Stimulated activated CD4-positive, alpha-beta T cell treated with anti-CD3 and anti-CD28 coated beads, Interleukin-1b, Interleukin-23, amount 100 ng/mL, for 1 hour (primary cell): ENCODE measurements around the gene FOXN4.

Experiments
- DNase-seq, 2 donors: peaks; one replicate each; pipeline ENCODE4 v3.0.0-alpha.2; 2020; ENCODE audit warnings: low read depth in 2 of 2

FOXN4 gene

DNA sequence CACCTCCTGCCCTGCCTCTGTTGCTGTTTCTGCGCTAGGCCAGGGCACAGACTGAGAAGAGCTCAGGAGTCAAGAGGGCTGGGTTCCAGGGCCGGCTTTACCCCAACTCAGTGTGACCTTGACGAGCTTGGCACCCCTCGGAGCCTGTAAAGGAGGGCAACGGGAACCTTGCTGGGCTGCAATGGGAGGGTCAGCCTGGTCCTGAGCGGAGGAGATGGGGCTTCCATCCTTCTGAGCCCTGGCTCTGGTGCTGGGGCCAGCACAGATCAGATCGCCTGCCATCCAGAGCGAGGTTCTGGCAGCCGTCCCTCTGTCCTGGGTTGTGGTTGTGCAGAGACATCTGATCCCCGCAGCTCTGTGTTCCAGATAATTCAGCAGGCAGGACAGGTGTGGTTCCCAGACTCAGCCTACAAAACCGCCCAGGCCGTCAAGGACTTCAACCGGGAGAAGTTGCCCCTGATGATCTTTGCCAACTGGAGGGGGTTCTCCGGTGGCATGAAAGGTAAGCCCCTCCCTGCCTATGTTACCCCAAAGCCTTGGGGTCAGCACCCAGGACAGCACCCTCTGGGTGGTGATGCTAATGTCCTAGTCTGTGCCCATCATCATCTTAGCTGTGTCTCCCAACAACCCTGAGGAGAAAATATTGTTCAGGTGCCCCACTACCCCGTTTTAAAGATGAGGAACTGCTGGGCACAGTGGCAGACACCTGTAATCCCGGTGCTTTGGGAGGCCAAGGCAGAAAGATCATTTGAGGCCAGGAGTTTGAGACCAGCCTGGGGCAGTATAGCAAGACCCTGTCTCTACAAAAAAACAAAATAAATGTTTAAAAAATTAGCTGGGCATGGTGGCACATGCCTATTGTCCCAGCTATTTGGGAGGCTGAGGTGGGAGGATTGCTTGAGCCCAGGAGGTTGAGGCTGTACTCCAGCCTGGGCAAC is 50.2 kb downstream of the FOXN4 start:
- no peak for DNase-seq

DNA sequence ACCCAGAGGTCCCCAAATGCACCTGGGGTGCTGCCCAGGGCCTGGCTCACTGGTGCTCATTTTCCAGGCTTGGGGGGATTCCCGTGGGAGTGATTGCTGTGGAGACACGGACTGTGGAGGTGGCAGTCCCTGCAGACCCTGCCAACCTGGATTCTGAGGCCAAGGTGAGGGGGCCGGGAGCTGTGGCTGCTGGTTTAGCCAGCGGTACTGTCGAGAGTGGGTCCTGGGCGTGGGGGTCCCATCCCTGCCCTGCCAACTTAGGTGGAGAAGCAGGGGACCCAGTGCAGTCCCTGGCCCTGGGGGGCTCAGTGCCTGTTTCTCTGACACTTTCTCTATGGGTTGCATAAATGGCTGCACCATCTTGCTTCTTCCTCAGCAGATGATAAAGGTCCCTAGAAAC is 50.9 kb downstream of the FOXN4 start:
- DNase-seq, result no peak

DNA sequence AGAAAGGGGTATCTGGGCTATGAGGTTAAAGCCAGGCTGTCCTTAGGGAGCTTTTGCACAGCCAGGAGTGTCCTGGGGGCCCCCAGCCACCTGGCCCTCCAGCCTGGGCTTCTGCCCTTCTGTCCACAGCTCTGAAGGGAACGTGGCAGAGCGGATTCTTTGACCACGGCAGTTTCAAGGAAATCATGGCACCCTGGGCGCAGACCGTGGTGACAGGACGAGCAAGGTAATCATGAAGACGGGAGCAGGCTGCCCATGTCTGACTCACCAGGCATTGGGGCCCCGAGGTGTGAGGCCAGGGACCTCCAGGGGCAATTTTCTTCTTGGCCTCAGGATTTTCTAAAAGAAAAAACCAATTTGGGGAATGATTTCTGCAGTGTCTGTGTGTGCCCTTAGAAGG is 53.1 kb downstream of the FOXN4 start:
- DNase-seq, result no peak

DNA sequence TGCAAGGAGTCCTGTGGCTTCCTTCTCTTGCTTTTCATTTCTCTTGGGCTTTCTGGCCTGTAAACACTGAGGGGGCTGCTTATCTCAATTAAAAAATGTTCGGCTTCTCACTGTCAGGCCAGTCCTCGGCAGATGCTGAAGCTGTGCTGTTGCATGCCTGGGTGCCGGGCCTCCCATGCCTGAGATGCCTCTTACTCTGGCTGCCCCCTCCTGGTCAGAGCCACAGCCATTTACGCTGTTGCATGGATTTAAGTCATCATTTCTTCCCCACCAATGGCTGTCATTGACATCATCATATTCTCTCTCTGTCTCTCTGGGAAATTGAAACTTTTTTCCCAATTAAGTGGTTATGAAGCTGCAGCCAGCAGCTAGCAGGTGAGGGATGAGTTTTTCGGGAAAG is 53.7 kb downstream of the FOXN4 start:
- DNase-seq, result no peak

DNA sequence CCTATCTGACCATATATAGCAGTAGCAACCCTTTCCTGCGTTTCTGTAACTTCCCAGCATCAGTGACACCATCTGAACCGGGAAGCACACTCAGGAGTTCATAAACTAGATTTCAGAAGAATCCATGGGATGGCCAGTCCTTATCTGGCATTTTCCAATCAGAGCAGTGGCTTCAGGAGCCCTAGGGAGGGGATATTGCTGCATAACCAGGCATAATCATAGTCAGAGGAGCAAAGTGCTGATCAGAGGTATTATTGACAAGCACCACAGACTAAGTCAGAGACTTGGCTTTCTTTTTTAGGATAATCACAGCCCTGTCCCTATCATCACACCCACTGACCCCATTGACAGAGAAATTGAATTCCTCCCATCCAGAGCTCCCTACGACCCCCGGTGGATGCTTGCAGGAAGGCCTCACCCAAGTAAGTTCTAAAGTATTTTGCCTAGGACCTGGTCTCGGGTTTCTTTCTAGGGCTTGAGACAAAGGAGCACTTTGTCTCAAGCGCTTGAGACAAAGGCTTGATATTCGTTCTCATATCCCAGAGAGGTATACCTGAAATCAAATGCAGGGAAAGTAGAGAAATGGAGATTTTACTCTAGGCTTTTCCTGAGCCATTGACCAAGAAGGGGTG is 55.1 kb downstream of the FOXN4 start:
- no peak for DNase-seq

DNA sequence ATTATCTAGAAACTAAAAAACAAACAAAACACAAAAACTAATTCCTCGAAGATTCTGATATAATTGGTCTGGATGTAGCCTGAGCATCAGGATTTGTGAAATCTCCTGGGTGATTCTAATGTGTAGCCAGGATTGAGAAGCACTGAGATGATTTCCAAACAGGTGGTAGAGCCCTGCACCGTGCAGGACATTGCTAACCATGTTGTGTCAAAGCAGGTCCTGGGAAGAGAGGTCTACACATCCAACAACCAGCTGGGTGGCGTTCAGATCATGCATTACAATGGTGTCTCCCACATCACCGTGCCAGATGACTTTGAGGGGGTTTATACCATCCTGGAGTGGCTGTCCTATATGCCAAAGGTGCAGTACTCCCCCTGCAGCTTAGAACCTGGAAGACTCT is 56.3 kb downstream of the FOXN4 start:
- no peak for DNase-seq

DNA sequence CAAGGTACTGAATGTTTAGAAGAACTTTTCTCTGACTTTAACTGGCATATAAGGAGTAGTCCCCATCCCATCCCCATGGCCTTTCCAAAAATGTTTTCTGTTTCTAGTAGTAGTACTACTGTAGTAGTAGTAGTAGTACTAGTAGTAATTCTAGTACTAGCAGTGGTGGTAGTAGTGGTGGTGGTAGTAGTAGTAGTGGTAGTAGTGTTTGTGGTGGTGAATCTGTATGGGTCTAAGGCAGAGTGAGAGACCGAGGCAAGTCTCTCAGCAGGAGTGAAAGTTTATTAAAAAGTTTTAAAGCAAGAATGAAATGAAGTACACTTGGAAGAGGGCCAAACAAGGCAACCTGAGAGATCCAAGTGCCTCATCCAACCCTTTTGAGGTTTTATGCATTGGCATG is 58.6 kb downstream of the FOXN4 start:
- no peak for DNase-seq

DNA sequence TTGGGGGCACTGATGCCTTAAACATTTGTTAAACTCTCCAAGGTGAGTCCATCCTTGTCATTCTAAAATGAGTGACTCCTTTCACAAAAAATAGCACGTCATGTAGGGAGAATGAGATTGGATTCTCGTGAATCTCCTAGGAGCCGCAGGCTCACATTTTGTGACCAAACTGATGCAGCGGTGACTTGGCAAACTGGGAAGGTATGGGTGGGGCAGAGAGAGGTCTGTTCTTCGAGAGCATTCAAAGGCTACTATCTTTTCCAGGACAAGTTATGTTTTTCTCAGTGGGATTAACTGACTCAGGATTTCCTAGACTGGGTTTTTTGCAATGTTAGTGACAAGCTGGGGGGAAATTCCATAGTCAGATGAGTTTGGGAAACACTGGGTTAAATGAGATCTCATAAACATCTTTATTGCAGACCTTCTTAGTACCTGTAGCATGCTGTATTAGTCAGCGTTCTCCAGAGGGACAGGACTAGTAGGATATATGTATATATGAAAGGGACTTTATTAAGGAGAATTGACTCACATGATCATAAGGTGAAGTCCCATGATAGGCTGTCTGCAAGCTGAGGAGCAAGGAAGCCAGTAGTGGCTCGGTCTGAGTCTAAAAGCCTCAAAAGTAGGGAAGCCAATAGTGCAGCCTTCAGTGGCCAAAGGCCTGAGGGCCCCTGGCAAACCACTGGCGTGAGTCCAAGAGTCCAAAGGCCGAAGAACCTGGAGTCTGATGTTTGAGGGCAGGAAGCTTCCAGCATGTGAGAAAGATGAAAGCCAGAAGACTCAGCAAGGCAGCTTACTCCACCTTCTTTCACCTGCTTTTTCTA is 61.0 kb downstream of the FOXN4 start:
- DNase-seq, result no peak

DNA sequence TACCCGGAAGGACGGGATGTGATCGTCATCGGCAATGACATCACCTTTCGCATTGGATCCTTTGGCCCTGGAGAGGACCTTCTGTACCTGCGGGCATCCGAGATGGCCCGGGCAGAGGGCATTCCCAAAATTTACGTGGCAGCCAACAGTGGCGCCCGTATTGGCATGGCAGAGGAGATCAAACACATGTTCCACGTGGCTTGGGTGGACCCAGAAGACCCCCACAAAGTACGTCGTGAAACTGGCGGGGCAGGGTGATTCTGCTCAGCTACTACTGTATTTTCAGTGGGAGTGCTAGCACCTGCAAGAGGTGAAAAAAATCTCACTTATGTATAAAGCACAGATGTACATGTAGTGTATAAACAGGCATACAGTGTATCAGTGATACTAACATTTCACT is 62.9 kb downstream of the FOXN4 start:
- DNase-seq, result no peak

DNA sequence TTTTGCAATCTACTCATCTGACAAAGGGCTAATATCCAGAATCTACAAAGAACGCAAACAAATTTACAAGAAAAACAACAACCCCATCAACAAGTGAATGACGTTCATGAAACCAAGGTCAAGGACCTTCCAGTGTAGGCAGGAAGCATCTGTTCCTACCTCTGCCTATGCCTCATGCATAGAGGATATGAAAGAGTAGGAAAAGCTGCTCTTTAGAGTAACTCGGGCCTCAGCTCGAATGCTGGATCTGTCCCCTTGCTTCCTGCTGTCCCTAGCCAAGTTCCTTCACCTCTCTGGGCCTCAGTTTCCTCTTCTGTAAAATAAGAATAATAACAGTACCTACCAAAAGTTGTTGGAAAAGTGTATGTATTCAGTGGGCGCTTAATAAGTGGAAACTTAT is 65.0 kb downstream of the FOXN4 start:
- no peak for DNase-seq

DNA sequence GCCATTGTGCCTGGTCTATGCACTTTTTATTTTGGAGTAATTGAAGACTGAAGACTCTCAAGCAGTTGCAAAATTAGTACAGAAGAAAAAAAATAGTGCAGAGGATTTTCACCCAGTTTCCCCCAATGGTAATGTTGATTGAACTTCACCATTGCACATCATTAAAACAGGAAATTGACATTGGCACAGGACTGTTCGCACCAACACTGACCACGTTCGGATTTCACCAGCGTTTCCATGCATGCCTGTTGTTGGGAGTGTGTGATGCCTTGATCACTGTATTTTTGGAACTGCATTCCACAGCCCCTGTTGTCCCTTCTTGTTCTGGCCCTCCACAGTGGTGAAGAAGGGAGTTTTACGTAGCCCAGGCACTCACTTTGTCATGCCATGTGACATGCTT is 67.1 kb downstream of the FOXN4 start:
- no peak for DNase-seq

DNA sequence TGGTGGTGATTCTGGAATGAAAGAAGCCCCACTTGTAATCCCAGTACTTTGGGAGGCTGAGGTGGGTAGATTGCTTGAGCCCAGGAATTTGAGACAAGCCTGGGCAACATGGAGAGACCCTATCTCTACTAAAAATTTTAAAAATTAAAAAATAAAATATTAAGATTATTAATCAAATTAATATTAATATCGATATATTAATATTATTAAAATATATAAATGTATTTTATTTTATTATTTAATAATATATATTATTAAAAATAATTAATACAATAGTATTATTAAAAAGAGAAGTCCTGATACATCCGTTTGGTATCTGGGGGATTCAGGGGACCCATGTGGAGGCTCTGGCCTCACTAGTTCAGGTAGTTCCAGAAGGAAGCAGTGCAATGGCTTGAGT is 68.7 kb downstream of the FOXN4 start:
- no peak for DNase-seq

DNA sequence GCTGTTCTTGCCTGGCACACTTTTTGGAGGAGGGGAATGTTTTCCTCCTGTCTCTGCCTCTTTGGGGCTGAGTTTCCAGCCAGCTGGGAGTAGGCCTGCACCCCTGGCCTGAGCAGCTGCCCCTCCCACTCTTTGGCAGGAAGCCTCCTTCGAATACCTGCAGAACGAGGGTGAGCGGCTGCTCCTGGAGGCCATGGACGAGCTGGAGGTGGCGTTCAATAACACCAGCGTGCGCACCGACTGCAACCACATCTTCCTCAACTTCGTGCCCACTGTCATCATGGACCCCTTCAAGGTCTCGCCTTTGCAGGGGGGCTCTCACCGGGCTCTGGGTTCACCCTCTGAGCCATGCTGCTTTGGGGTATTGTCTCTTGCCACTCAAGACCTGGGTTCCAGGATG is 69.4 kb downstream of the FOXN4 start:
- no peak for DNase-seq

DNA sequence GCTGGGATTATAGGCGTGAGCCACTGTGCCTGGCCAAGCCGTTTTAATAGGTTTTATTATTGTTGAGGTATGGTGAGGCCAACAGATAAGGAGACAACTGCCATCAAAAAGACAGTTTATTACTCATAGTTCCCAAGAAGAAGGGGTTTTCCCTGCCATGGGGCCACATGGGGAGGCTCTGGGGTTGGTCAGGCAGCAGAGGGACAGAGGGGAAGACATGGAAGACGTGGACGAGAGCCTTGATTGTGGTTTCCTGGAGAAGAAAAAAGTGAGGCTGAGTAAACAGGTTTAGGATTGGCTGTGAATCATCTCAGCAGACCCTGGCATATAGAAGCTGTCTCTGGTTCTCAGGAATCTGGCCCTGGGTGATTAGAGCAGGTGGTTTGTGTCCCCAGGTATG is 69.9 kb downstream of the FOXN4 start:
- no peak for DNase-seq

DNA sequence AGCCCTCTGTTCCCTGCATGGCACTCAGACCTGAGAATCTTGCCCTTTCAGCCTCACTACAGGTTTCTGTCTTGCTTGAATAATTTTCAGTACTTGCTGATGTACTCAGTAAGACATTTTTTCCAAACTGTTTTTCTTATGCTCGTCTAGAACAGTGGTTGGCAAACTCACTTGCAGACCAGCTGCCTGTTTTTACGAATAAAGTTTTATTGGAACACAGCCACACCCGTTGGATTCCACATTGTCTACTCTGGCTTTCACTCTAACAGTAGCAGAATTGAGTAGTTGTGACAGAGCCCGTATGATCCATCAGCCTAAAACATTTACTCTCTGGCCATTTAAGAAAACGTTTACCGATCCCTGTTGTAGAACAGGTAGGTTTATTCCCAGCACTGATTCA is 72.8 kb downstream of the FOXN4 start:
- DNase-seq, result no peak

DNA sequence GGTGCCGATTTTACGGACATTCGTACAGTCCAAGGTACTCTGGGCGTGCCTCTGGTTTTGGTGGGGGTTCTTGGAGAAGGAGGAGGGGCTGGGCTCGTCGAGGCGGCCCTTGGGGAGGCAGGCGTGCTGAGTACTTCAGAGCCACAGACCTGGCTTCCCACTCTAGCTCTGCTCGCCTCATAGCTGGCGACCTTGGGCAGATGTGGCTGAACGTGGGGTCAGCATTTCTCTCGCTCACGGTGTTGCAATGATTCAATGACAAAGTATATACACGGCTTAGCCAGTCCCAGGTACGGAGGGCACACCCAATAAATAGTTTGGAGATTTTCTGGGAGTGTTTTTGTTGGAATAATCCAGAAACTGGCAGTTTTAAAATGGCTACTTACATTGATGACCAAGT is 75.1 kb downstream of the FOXN4 start:
- no peak for DNase-seq

DNA sequence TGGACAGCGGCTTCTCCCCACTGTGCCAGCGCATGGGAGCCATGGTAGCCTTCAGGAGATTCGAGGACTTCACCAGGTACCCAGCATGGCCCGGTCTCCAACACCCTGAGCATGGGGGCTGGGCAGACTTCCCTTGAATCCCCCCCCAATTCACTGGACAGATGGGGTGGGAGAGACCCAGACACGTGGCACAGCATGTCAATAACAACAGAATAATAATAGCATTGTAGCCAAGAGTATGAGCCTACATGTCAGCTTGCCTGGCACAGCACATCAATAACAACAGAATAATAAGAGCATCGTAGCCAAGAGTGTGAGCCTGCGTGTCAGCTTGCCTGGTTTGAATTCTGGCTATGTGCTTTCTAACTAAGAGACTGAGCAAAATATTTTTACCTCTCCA is 76.4 kb downstream of the FOXN4 start:
- DNase-seq, result no peak

DNA sequence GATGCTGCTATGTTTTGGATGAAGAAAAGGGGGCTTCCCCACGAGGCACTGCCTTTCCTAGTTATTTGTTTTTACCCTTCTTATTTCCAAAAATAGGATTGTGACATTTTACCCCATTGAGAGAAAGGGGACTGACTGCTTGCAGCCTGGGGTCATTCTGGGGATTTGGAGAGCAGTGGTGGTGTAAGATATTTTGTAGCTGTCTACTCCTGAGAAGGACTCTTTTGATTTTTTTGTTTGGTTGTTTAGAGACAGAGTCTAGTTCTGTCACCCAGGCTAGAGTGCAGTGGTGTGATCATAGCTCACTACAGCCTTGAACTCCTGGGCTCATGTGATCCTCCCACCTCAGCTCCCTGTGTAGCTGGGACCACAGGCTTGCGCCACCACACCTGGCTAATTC is 78.9 kb downstream of the FOXN4 start:
- DNase-seq, result no peak

DNA sequence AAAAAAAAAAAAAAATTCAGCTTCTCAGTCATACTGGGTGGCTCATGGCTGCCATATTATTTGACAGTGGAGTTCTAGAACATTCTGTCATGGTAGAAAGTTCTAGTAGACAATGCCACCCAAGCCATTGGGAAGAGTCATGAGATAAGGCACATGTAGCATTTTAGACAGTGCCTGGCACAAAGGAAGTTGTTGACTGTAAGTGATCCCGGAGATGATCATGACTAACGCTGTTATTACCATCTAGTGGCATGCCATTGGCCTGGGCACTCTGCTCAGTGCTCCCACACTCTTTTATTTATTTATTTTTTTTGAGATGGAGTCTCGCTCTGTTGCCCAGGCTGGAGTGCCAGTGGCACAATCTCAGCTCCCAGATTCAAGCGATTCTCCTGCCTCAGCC is 80.4 kb downstream of the FOXN4 start:
- DNase-seq, result no peak
